ENCODE measurements around the gene RPP25L.

- TF ChIP-seq GATA2 (IDR thresholded peaks at IDR 0.05; ENCODE audit: low read depth, low read length) (no peak), GATA3 (IDR thresholded peaks at IDR 0.05; ENCODE audit: low read depth, low read length) (no peak)
Measured at GRCh38 chr9:34620061-34620994, 8.4 kb upstream of the RPP25L start, which contains the start of gene DCTN3.
